Transverse colon (tissue), 4 donors: ENCODE data around the gene FAM219A. TPM values are rescaled to one million over a fixed set of nuclear protein-coding genes. Genes with fewer than 3 reads are reported as not detected.
"Not testable (repeated sequence)": the region's sequence is repeated elsewhere in the genome, so short reads cannot be mapped to it uniquely, and the experiment has no call there.

Experiments used
- DNase-seq: peaks from one replicate; pipeline ENCODE4 v3.0.0-alpha.2; 2019
- H3K27ac ChIP-seq, 4 donors: fragments of 200-600 bp; sonication (generic); 2 replicates each; pipeline ENCODE4 v1.5.1; 2016 to 2018; ENCODE audit warnings: inconsistent platforms in 4 of 4
- H3K27me3 ChIP-seq: fragments of 200-600 bp; sonication (generic); 2 replicates; pipeline ENCODE4 v1.5.1; 2017; ENCODE audit warnings: inconsistent platforms
- H3K36me3 ChIP-seq, 4 donors: fragments of 200-600 bp; sonication (generic); 2 replicates each; pipeline ENCODE4 v1.5.1; 2017 to 2019; ENCODE audit warnings: inconsistent platforms in 4 of 4
- H3K4me1 ChIP-seq, 4 donors: fragments of 200-600 bp; sonication (generic); 2 replicates each; pipeline ENCODE4 v1.5.1; 2017 to 2020; ENCODE audit warnings: inconsistent platforms in 4 of 4
- H3K4me3 ChIP-seq, 4 donors: fragments of 200-600 bp; sonication (generic); 1 replicate in 1 of 4; 2 replicates in 3 of 4; pipeline versions ENCODE4 v1.5.1 to v1.6.1; 2017 to 2019; ENCODE audit warnings: inconsistent platforms in 4 of 4
- H3K9me3 ChIP-seq, 2 donors: fragments of 200-600 bp; sonication (generic); 2 replicates each; pipeline ENCODE4 v1.5.1; 2017 to 2019; ENCODE audit warnings: inconsistent platforms in 2 of 2
- EP300 ChIP-seq: sonication (generic); formaldehyde crosslinking; IDR thresholded peaks from one replicate; pipeline ENCODE4 v1.6.1; 2017; ENCODE audit warnings: antibody characterized with exemption, low read depth
- POLR2A ChIP-seq: fragments of 450-650 bp; IDR thresholded peaks from one replicate; pipeline ENCODE4 v1.6.1; 2016; ENCODE audit warnings: antibody characterized with exemption, mild to moderate bottlenecking, moderate library complexity
- POLR2AphosphoS5 ChIP-seq, 3 donors: sonication (generic); formaldehyde crosslinking; IDR thresholded peaks; one replicate each; pipeline ENCODE4 v1.6.1; 2016; ENCODE audit warnings: antibody characterized with exemption in 3 of 3
- WGBS, 2 donors: methylation state at CpG; one replicate each; pipeline ENCODE4 v1.1.5; 2018; ENCODE audit warnings: low coverage in 1 of 2; 5-methylcytosine and 5-hydroxymethylcytosine counted together
- in situ Hi-C, 4 donors: fragments of 200-750 bp; cut with MboI; loops; one replicate each; pipeline versions ENCODE4 v1.15.0 to v1.15.1; 2017; ENCODE audit warnings: low sequenced_read_pairs in 3 of 4, low pct_ligation_motif_present in 1 of 4, low pct_unique_long_range_greater_than_20kb in 1 of 4
- intact Hi-C: fragments of 100-400 bp; cut with DNase I; formaldehyde crosslinking; loops from one replicate; pipeline ENCODE4 v1.15.1; 2023; ENCODE audit warnings: low total_unique reads
- total RNA-seq, 4 donors: library from RNA; depleted of rRNA; stranded (reverse); fragments of >200 nt; gene quantifications; one replicate each; pipeline ENCODE4 v1.1.0, GENCODE V29; 2016
- TF ChIP-seq, protein P1 (sequence below), 5 experiments: fragments of 200-600 bp in 3 of 5; fragments of 450-650 bp in 2 of 5; sonication (generic) in 3 of 5; IDR thresholded peaks; 1 replicate in 2 of 5; 2 replicates in 3 of 5; pipeline ENCODE4 v1.5.1; 2016 to 2017; ENCODE audit warnings: antibody characterized with exemption in 5 of 5, inconsistent platforms in 3 of 5, mild to moderate bottlenecking in 2 of 5, moderate library complexity in 1 of 5

The FAM219A gene
- total RNA-seq, 4 donors from 2014 or later, result 3.7 to 15.3 (median 8.0) TPM

DNA sequence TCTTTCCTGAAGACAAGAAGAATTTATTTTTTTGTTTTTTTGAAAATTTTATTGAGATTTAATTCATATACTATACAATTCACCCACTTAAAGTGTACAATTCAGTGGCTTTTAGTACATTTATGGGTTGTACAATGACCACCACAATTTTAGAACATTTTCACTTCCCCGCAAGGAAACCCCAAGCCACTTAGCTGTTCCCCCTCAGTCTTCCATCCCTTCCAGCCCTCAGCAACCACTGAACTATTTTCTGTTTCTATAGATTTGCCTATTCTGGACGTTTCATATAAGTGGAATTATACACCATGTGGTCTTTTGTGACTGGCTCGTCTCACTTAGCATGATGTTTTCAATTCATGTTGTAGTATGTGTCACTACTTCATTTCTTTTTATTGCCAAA lies 28.2 kb upstream of the FAM219A start:
- in situ Hi-C loops, result no loop called here

DNA sequence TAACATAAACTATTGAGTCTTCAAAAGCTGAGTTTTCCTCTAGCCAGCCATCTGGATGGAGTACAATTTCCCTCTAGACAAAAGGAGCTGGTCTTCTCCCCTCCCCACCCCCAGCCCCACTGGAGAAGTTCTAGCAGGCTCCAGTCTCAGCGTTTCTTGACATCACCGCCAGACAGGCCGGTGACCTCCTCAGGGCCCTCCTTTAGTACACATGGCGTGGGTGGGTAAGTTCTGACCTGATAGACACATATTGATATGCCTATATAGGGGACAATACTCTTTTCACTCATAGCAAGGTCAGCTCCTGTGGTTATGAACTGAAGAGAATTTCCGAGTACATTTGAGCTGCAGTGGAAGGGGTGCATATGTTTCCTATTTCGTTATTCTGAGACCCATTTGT lies 27.5 kb upstream of the FAM219A start:
- H3K27ac ChIP-seq, result no peak overlapping the region
- H3K9me3 ChIP-seq, result no peaks in the 10 kb centered on the region
- peaks cover 16% of the 10 kb centered on the region for H3K27me3 ChIP-seq
- WGBS, 2 donors, result 38 to 69% methylated on average over 2 to 6 of the region's 6 CpGs
- no peaks in the 10 kb centered on the region for H3K4me1 ChIP-seq
- in situ Hi-C loops, result no loop called here
- TF ChIP-seq POLR2A (no peak), POLR2AphosphoS5 (IDR thresholded peaks at IDR 0.05) (no peak), EP300 (no peak)
- TF ChIP-seq, protein P1, sequence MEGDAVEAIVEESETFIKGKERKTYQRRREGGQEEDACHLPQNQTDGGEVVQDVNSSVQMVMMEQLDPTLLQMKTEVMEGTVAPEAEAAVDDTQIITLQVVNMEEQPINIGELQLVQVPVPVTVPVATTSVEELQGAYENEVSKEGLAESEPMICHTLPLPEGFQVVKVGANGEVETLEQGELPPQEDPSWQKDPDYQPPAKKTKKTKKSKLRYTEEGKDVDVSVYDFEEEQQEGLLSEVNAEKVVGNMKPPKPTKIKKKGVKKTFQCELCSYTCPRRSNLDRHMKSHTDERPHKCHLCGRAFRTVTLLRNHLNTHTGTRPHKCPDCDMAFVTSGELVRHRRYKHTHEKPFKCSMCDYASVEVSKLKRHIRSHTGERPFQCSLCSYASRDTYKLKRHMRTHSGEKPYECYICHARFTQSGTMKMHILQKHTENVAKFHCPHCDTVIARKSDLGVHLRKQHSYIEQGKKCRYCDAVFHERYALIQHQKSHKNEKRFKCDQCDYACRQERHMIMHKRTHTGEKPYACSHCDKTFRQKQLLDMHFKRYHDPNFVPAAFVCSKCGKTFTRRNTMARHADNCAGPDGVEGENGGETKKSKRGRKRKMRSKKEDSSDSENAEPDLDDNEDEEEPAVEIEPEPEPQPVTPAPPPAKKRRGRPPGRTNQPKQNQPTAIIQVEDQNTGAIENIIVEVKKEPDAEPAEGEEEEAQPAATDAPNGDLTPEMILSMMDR (IDR thresholded peaks at IDR 0.05), result no peak
- no peak for DNase-seq
- H3K4me3 ChIP-seq, result no peak overlapping the region
- no peaks in the 10 kb centered on the region for H3K36me3 ChIP-seq
- intact Hi-C loops, result no loop called here

More for the DNA sequence above, 28.2 kb upstream of the FAM219A start:
- 42 to 65% methylated on average over 3 of the region's 3 CpGs for WGBS, 2 donors
- DNase-seq, result no peak
- no peaks in the 10 kb centered on the region for H3K4me1 ChIP-seq
- TF ChIP-seq, protein P1 (IDR thresholded peaks at IDR 0.05), result no peak
- TF ChIP-seq POLR2A (no peak), POLR2AphosphoS5 (IDR thresholded peaks at IDR 0.05) (no peak)
- no peaks in the 10 kb centered on the region for H3K36me3 ChIP-seq
- intact Hi-C loops, result no loop called here
- H3K27me3 ChIP-seq, result peaks cover 19% of the 10 kb centered on the region
- H3K9me3 ChIP-seq, result no peaks in the 10 kb centered on the region
- no peak overlapping the region for H3K4me3 ChIP-seq
- H3K27ac ChIP-seq, result no peak overlapping the region

DNA sequence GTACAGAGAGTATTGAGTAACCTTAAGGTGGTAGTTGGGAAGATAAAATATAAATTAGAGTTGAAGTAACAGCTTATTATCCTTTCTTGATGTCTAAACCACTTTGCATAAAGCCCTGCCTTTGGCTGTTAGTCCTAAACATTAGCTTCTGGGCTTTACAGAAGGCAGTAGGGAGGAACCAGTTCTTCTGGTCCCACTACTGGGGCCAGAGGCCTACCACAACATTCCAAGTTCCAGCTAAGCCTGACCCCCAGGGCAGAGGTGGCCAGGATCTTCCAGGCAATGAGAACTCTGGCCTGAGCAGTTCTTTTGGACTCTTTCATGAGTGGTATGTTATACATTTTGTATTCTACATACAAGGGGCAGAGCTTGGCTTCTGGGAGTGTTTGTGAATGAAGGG lies 26.3 kb upstream of the FAM219A start:
- TF ChIP-seq POLR2AphosphoS5 (IDR thresholded peaks at IDR 0.05) (no peak), POLR2A (no peak), EP300 (no peak)
- TF ChIP-seq, protein P1 (IDR thresholded peaks at IDR 0.05), result no peak
- Histone ChIP-seq H3K36me3 (no peaks in the 10 kb centered on the region), H3K27ac (no peak overlapping the region), H3K4me3 (no peak overlapping the region), H3K27me3 (peaks cover 16% of the 10 kb centered on the region), H3K9me3 (no peaks in the 10 kb centered on the region), H3K4me1 (peaks cover 0 to 3% (median 0%) of the 10 kb centered on the region in 4 donors)
- in situ Hi-C loops, result no loop called here
- intact Hi-C loops, result no loop called here
- DNase-seq, result no peak

DNA sequence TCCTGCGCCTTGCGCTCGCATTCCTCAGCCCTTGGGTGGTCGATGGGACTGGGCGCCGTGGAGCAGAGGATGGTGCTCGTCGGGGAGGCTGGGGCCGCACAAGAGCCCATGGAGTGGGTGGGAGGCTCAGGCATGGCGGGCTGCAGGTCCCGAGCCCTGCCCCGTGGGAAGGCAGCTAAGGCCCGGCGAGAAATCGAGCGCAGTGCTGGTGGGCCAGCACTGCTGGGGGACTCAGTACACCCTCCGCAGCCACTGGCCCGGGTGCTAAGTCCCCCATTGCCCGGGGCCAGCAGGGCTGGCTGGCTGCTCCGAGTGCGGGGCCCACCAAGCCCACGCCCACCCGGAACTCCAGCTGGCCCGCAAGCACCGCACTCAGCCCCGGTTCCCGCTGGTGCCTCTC lies 24.4 kb upstream of the FAM219A start:
- H3K27ac ChIP-seq, H3K36me3 ChIP-seq, H3K4me3 ChIP-seq, in situ Hi-C loops, H3K27me3 ChIP-seq, intact Hi-C loops, H3K9me3 ChIP-seq, H3K4me1 ChIP-seq, DNase-seq: not testable (repeated sequence)
- 94% methylated on average over 20 of the region's 27 CpGs; no CpG with 5 or more reads in 1 of the 2 donors for WGBS, 2 donors

DNA sequence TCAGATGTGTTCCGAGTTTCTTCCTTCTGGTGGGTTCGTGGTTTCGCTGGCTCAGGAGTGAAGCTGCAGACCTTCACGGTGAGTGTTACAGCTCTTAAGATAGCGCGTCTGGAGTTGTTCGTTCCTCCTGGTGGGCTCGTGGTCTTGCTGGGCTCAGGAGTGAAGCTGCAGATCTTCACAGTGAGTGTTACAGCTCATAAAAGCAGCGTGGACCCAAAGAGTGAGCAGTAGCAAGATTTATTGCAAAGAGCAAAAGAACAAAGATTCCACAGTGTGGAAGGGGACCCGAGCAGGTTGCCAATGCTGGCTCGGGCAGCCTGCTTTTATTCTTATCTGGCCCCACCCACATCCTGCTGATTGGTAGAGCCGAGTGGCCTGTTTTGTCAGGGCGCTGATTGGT lies 23.2 kb upstream of the FAM219A start:
- DNase-seq, H3K9me3 ChIP-seq, H3K36me3 ChIP-seq, H3K27me3 ChIP-seq, H3K27ac ChIP-seq, intact Hi-C loops, H3K4me3 ChIP-seq, in situ Hi-C loops, H3K4me1 ChIP-seq: not testable (repeated sequence)
- WGBS, 2 donors, result 67% methylated on average over 13 of the region's 13 CpGs; no CpG with 5 or more reads in 1 of the 2 donors
